DMS153 treated with DMSO at 0.1 percent for 48 hours (cell line): ENCODE results near the gene TLR8.
"Not testable (repeated sequence)": the region's sequence is repeated elsewhere in the genome, so short reads cannot be mapped to it uniquely, and the experiment has no call there.

ENCODE experiments used
- DNase-seq: peaks from one replicate; lab custom pipeline; 2025; ENCODE audit not compliant: unreplicated experiment; lab: John Stamatoyannopoulos, UW

The TLR8 gene

GRCh38 chrX:12896935-12897334, 9.5 kb upstream of the TLR8 start:
- DNase-seq = no peak

GRCh38 chrX:12898073-12898472, 8.3 kb upstream of the TLR8 start:
- no peak for DNase-seq

- DNase-seq = no peak
These were observed 6.9 kb upstream of the TLR8 start for GRCh38 chrX:12899506-12899905.

- DNase-seq = peak; percentile 18
These were observed 4.9 kb upstream of the TLR8 start for GRCh38 chrX:12901486-12901885.

- no peak for DNase-seq
These were observed 2.8 kb upstream of the TLR8 start for GRCh38 chrX:12903646-12904045.

- DNase-seq = no peak
These were observed 4.2 kb downstream of the TLR8 start for GRCh38 chrX:12910423-12911121.

DNA sequence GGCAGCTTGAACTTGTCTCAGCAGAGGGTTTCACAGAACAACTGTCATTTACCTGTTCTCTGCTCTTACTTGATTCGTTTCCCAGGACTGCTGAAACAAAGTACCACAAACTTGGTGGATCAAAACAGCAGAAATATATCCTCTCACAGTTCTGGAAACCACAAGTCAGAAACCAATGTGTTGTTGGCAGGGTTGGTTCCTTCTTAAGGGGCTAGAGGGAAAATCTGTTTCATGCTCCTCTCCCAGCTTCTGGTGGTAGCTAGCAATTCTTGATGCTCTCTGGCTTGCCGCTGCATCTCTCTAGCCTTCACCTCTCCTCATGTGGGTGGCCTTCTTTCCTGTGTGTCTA, 4.7 kb downstream of the TLR8 start:
- DNase-seq = no peak

- DNase-seq = no peak
These were observed 6.5 kb downstream of the TLR8 start for GRCh38 chrX:12912791-12913482.

DNA sequence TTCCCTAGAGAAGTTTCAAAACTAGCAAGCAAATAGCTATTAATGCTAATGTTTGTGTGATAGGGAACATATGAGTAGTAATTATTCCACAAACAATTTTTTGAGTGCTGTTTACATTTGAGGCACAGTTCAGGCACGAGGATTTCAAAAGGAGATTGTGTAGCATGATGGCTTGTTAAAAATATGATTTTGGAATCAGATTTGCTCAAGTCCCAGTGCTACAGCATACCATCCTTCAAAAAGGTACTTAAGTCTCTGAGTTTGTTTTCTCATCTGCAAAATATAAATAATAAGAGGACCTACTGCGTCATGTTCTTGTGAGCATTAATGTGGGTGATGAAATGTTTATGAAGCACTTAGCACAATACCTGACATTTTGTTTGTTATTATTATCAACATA, 11.3 kb downstream of the TLR8 start:
- no peak for DNase-seq

DNA sequence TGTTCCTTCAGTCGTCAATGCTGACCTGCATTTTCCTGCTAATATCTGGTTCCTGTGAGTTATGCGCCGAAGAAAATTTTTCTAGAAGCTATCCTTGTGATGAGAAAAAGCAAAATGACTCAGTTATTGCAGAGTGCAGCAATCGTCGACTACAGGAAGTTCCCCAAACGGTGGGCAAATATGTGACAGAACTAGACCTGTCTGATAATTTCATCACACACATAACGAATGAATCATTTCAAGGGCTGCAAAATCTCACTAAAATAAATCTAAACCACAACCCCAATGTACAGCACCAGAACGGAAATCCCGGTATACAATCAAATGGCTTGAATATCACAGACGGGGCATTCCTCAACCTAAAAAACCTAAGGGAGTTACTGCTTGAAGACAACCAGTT, 12.6 kb downstream of the TLR8 start:
- DNase-seq = no peak

GRCh38 chrX:12919620-12920019, 13.2 kb downstream of the TLR8 start:
- no peak for DNase-seq

DNA sequence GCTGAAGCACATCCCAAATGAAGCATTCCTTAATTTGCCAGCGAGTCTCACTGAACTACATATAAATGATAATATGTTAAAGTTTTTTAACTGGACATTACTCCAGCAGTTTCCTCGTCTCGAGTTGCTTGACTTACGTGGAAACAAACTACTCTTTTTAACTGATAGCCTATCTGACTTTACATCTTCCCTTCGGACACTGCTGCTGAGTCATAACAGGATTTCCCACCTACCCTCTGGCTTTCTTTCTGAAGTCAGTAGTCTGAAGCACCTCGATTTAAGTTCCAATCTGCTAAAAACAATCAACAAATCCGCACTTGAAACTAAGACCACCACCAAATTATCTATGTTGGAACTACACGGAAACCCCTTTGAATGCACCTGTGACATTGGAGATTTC, 14.6 kb downstream of the TLR8 start:
- DNase-seq = no peak

GRCh38 chrX:12921886-12922598, 15.6 kb downstream of the TLR8 start:
- DNase-seq = no peak

GRCh38 chrX:12922599-12922919, 16.1 kb downstream of the TLR8 start:
- no peak for DNase-seq

- no peak for DNase-seq
These were observed 23.3 kb downstream of the TLR8 start for GRCh38 chrX:12929701-12930100.

DNA sequence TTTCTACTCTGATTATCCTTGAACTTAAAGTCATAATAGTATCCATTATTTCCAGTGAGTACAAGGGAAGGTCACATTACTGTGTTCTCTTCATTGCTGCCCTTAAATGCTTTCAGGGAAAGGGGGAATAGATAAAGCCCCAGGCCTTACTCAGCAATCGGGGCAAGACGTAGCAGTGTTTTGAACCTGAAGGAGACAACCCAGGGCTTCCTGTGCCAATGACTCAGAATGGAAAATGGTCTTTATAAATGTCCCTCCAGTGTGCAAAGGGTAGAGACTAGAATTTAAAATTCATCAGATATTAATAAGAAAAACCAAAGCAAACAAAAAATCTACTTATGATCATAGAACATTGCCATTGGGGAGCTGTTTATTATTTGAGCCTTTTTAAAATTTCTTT, 23.7 kb downstream of the TLR8 start:
- no peak for DNase-seq

- DNase-seq = no peak
These were observed 25.8 kb downstream of the TLR8 start for GRCh38 chrX:12932244-12932643.

DNA sequence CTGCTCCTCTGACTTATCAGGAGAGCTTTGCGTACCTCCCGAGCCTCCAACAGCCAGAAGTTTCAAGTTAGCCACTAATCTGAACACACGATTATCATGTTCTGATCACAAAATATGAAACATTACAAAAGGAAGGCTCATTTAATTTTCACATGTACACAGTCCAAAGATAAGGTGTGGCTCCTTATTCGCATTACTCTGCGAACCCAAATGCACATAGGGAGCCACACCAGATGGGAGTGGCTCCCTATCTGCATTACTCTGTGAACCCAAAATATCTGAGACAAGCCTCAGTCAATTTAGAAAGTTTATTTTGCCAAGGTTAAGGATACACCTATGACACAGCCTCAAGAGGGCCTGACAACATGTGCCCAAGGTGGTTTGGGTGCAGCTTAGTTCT, 28.4 kb downstream of the TLR8 start:
- no peak for DNase-seq

GRCh38 chrX:12936947-12937346, 30.5 kb downstream of the TLR8 start:
- no peak for DNase-seq

DNA sequence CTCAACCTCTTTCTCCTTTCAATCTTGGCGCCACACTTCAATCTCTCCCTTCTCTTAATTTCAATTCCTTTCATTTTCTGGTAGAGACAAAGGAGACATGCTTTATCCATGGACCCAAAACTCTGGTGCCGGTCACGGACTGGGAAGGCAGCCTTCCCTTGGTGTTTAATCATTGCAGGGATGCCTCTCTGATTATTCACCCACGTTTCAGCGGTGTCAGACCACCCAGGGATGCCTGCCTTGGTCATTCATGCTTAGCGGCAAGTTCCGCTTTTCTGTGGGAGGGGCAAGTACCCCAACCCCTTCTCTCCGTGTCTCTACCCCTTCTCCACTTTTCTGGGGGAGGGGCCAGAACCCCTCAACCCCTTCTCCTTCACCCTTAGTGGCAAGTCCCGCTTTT, 34.1 kb downstream of the TLR8 start:
- not testable (repeated sequence) for DNase-seq

GRCh38 chrX:12943592-12943991, 37.2 kb downstream of the TLR8 start:
- not testable (repeated sequence) for DNase-seq

- DNase-seq = not testable (repeated sequence)
These were observed 38.0 kb downstream of the TLR8 start for GRCh38 chrX:12944452-12944851.
